Measurements from ENCODE around the gene PLA2G4B. TPM values are rescaled to one million over a fixed set of nuclear protein-coding genes. Genes with fewer than 3 reads are reported as not detected.

The PLA2G4B gene
- total and polyA plus RNA-seq, 2 of the 8 experiments (the other 6 are each of a cell fraction or from before 2014, with no cell fraction given), result 4.2 to 9.2 TPM

DNA sequence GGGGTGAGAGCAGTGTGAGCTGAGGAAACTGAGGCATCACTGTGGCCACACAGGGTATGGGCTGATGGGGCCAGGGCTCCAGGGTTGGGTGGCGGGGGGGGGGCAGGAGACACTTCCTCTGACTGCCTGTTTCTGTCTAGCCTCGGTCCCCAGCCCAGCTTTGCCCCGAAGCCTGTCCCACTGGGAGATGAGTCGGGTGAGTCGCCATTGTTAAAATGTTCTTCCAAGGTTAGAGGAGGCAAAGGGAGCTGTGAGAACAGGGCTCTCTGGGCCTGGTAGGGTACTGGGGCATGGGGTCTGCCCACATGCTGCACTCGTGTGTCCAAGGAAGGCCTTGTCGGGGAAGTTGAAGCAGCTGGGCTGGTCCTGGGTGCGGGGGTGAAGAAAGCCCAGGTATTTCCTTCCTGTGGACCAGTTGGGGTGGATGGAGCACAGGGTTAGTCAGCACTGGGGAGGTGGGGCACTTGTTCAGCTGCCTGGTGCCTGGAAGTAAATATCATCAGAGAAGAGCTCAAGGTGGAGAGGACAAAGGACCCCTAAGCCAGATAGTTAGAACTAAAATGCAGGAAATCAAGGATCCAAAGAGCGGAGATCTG is 19.1 kb upstream of the PLA2G4B start:
- Histone ChIP-seq H3K14ac (ENCODE audit: insufficient read length) (no peak overlapping the region), H3K4me2 (ENCODE audit: insufficient read depth in 1 of 2, low read depth in 2 of 2, low read length in 2 of 2) (no peak overlapping the region), H2BK20ac (ENCODE audit: low read length) (no peak overlapping the region), H3K27ac (ENCODE audit: low read depth, low read length) (no peak overlapping the region), H2BK5ac (ENCODE audit: low read depth, low read length) (no peak overlapping the region; the same call in 1 of the 2 replicates), H3K23me2 (ENCODE audit: low read depth, low read length) (no peaks in the 10 kb centered on the region), H3K4me3 (ENCODE audit: extremely low read depth in 1 of 4, insufficient read depth in 2 of 4, low read depth in 3 of 4, low read length in 4 of 4) (no peak overlapping the region), H3K9me3 (ENCODE audit: insufficient read depth in 2 of 2, low read depth in 1 of 2, low read length in 1 of 2) (no peaks in the 10 kb centered on the region), H4K8ac (ENCODE audit: extremely low read depth, insufficient read depth, low read length) (no peak overlapping the region), H3K9ac (replicated peaks in 1 of 4; ENCODE audit: extremely low read depth in 1 of 4, low read depth in 3 of 4, low read length in 3 of 4) (no peak overlapping the region), H3K79me2 (ENCODE audit: control insufficient read depth in 1 of 2, insufficient read depth in 2 of 2, low read length in 2 of 2) (no peaks in the 10 kb centered on the region), H3K36me3 (ENCODE audit: control insufficient read depth in 2 of 4, insufficient read depth in 4 of 4, low read length in 3 of 4) (peaks cover 0 to 3% (median 0%) of the 10 kb centered on the region in 4 experiments; a peak in 4 of 8 replicates), H3K27me3 (replicated peaks in 1 of 4; ENCODE audit: control insufficient read depth in 3 of 4, extremely low read depth in 1 of 4, insufficient read depth in 3 of 4, low read length in 3 of 4) (no peaks in the 10 kb centered on the region), H2BK12ac (ENCODE audit: low read depth, low read length) (no peak overlapping the region), H3K4ac (replicated peaks; ENCODE audit: insufficient read length, low read depth, low read length) (no peak overlapping the region), H4K20me1 (replicated peaks in 1 of 2; ENCODE audit: control insufficient read depth in 1 of 2, insufficient read depth in 2 of 2, low read length in 2 of 2) (peaks cover 0 to 3% of the 10 kb centered on the region in 2 experiments), H2AFZ (ENCODE audit: low read length) (no peak overlapping the region), H3K56ac (replicated peaks; ENCODE audit: insufficient read length, low read depth, low read length) (no peak overlapping the region), H2BK15ac (ENCODE audit: low read length) (no peak overlapping the region), H3K23ac (ENCODE audit: insufficient read length) (no peak overlapping the region), H3K79me1 (ENCODE audit: low read depth, low read length) (no peaks in the 10 kb centered on the region), H2BK120ac (replicated peaks; ENCODE audit: low read depth, low read length) (no peak overlapping the region), H4K91ac (replicated peaks; ENCODE audit: insufficient read length, low read length) (no peak overlapping the region), H3K18ac (ENCODE audit: extremely low read depth, low read length) (no peak overlapping the region), H2AK5ac (ENCODE audit: low read depth, low read length) (no peak overlapping the region), H4K5ac (ENCODE audit: insufficient read length, low read depth, low read length) (no peak overlapping the region), H3K4me1 (replicated peaks in 1 of 4; ENCODE audit: control insufficient read depth in 3 of 4, insufficient read depth in 4 of 4, low read length in 3 of 4) (no peaks in the 10 kb centered on the region)
- DNase-seq (ENCODE audit: low read depth in 1 of 2, low spot score in 2 of 2) (no peak), FAIRE-seq (no peak)
- 87% methylated on average over 9 of the region's 9 CpGs; no CpG with 5 or more reads in 1 of the 2 experiments for WGBS, 2 experiments (ENCODE audit: extremely low coverage in 1 of 2, insufficient coverage in 1 of 2, insufficient read length in 1 of 2, insufficient replicate concordance in 2 of 2, low coverage in 1 of 2, low lambda C conversion rate in 2 of 2, missing lambda C conversion rate in 1 of 2)
- POLR2A ChIA-PET (ENCODE audit: partially characterized antibody), result no interaction called here
- CTCF ChIA-PET (ENCODE audit: partially characterized antibody), result interaction anchor here (0.7 to 3.5 kb wide), 5 partner anchors 8 to 85 kb away, joined by 3 to 32 read pairs (median 6); partner anchors contain the start of gene MAPKBP1
- TF ChIP-seq SRF (IDR thresholded peaks at IDR 0.05; ENCODE audit: low read depth, low read length), result no peak
- no peak for TF ChIP-seq YY1 (IDR thresholded peaks at IDR 0.05; ENCODE audit: low read depth, low read length)
- no peak for TF ChIP-seq GABPA (IDR thresholded peaks at IDR 0.05; ENCODE audit: borderline replicate concordance, insufficient read depth, low read length)
- no peak for TF ChIP-seq JUN (IDR thresholded peaks at IDR 0.05; ENCODE audit: low read depth, low read length)
- no peak for TF ChIP-seq BACH1 (IDR thresholded peaks at IDR 0.05; ENCODE audit: low read length)
- TF ChIP-seq RAD21 (IDR thresholded peaks at IDR 0.05 in 1 of 2, conservative IDR thresholded peaks at IDR 0.05 in 1 of 2; ENCODE audit: low read depth in 2 of 2, low read length in 2 of 2), result no peak
- no peak for TF ChIP-seq ASH2L (IDR thresholded peaks at IDR 0.05; ENCODE audit: low read length)
- TF ChIP-seq KDM4A (IDR thresholded peaks at IDR 0.05; ENCODE audit: low read depth, low read length, severe bottlenecking), result no peak
- TF ChIP-seq TEAD4 (IDR thresholded peaks at IDR 0.05; ENCODE audit: low read depth, low read length), result no peak
- TF ChIP-seq, protein P1, sequence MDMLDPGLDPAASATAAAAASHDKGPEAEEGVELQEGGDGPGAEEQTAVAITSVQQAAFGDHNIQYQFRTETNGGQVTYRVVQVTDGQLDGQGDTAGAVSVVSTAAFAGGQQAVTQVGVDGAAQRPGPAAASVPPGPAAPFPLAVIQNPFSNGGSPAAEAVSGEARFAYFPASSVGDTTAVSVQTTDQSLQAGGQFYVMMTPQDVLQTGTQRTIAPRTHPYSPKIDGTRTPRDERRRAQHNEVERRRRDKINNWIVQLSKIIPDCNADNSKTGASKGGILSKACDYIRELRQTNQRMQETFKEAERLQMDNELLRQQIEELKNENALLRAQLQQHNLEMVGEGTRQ (IDR thresholded peaks at IDR 0.05; ENCODE audit: low read length), result no peak
- TF ChIP-seq CEBPB (IDR thresholded peaks at IDR 0.05; ENCODE audit: low read depth, low read length), result no peak
- TF ChIP-seq EP300 (IDR thresholded peaks at IDR 0.05; ENCODE audit: borderline replicate concordance in 1 of 2, low read depth in 2 of 2, low read length in 2 of 2), result no peak
